K562 (cell line): ENCODE measurements around the gene SVEP1. TPM values are rescaled to one million over a fixed set of nuclear protein-coding genes. Genes with fewer than 3 reads are reported as not detected.

Experiments
- BRD9 ChIP-seq: fragments of 450-650 bp; IDR thresholded peaks from 2 replicates; pipeline ENCODE4 v1.6.1; 2018; ENCODE audit warnings: low read depth; ENCODE audit not compliant: partially characterized antibody
- LEF1 ChIP-seq: fragments of 450-650 bp; IDR thresholded peaks from 2 replicates; pipeline ENCODE4 v1.6.1; 2016; ENCODE audit warnings: mild to moderate bottlenecking
- POLR2AphosphoS5 ChIP-seq: IDR thresholded peaks from 2 replicates; pipeline ENCODE4 v1.6.1; 2011; ENCODE audit warnings: mild to moderate bottlenecking, low read depth, low read length, moderate library complexity; ENCODE audit not compliant: control insufficient read depth, insufficient read depth
- polyA plus RNA-seq, 8 experiments: library from polyadenylated mRNA; depleted of rRNA in 4 of 8; stranded (reverse) in 5 of 8; unstranded in 3 of 8; fragments of >200 nt; fragmentation: Nextera tagmentation in 2 of 8; fragmentation: Illumina TruSeq in 1 of 8; extraction: Ambion mirVana in 2 of 8; extraction: Trizol in 1 of 8; gene quantifications; 2 replicates each; pipeline versions ENCODE4 v1.2.1 to v1.2.3, GENCODE V29; 2011 to 2014; ENCODE audit warnings: inconsistent platforms in 1 of 8, missing spikeins in 1 of 8
- total RNA-seq, 7 experiments: library from RNA; depleted of rRNA in 6 of 7; stranded (reverse); fragments of >200 nt in 6 of 7; fragmentation: Illumina TruSeq in 2 of 7; extraction: Trizol in 2 of 7; gene quantifications; 2 replicates each; pipeline versions ENCODE4 v1.2.1 to v1.2.3, GENCODE V29; 2011 to 2021; ENCODE audit warnings: low replicate concordance in 1 of 7
- TF ChIP-seq, protein P1 (sequence below): fragments of 450-650 bp; IDR thresholded peaks from 2 replicates; pipeline ENCODE4 v1.6.1; 2016; ENCODE audit warnings: low read depth
- TF ChIP-seq, protein P2 (sequence below): fragments of 250-450 bp; sonication (Bioruptor Pico); IDR thresholded peaks from 2 replicates; pipeline ENCODE4 v1.8.0; 2022; ENCODE audit warnings: moderate library complexity, mild to moderate bottlenecking, inconsistent platforms

SVEP1 gene
- total and polyA plus RNA-seq, 9 of the 15 experiments (the other 6 are each of a cell fraction or from before 2014, with no cell fraction given): 0.20 to 0.84 (median 0.43) TPM

DNA sequence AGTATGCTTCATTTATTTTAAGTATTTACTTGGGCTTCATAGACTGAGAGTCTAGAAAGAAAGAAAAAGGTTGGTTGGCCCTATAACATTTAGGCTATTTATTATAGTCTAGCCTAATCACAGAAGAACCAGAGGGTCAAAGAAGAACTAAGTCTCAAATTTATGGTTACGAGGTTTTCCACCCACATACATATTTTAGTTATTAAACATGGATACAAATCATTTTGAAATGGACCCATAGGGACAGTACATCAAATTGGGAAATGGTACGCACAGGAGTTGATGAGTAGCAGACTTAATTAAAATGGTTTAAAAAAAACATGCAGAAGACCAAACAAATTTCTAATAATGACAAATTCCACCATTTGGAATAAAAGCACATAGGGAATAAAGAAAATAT lies 17.7 kb downstream of the SVEP1 start (continued):
- TF ChIP-seq, protein P1, sequence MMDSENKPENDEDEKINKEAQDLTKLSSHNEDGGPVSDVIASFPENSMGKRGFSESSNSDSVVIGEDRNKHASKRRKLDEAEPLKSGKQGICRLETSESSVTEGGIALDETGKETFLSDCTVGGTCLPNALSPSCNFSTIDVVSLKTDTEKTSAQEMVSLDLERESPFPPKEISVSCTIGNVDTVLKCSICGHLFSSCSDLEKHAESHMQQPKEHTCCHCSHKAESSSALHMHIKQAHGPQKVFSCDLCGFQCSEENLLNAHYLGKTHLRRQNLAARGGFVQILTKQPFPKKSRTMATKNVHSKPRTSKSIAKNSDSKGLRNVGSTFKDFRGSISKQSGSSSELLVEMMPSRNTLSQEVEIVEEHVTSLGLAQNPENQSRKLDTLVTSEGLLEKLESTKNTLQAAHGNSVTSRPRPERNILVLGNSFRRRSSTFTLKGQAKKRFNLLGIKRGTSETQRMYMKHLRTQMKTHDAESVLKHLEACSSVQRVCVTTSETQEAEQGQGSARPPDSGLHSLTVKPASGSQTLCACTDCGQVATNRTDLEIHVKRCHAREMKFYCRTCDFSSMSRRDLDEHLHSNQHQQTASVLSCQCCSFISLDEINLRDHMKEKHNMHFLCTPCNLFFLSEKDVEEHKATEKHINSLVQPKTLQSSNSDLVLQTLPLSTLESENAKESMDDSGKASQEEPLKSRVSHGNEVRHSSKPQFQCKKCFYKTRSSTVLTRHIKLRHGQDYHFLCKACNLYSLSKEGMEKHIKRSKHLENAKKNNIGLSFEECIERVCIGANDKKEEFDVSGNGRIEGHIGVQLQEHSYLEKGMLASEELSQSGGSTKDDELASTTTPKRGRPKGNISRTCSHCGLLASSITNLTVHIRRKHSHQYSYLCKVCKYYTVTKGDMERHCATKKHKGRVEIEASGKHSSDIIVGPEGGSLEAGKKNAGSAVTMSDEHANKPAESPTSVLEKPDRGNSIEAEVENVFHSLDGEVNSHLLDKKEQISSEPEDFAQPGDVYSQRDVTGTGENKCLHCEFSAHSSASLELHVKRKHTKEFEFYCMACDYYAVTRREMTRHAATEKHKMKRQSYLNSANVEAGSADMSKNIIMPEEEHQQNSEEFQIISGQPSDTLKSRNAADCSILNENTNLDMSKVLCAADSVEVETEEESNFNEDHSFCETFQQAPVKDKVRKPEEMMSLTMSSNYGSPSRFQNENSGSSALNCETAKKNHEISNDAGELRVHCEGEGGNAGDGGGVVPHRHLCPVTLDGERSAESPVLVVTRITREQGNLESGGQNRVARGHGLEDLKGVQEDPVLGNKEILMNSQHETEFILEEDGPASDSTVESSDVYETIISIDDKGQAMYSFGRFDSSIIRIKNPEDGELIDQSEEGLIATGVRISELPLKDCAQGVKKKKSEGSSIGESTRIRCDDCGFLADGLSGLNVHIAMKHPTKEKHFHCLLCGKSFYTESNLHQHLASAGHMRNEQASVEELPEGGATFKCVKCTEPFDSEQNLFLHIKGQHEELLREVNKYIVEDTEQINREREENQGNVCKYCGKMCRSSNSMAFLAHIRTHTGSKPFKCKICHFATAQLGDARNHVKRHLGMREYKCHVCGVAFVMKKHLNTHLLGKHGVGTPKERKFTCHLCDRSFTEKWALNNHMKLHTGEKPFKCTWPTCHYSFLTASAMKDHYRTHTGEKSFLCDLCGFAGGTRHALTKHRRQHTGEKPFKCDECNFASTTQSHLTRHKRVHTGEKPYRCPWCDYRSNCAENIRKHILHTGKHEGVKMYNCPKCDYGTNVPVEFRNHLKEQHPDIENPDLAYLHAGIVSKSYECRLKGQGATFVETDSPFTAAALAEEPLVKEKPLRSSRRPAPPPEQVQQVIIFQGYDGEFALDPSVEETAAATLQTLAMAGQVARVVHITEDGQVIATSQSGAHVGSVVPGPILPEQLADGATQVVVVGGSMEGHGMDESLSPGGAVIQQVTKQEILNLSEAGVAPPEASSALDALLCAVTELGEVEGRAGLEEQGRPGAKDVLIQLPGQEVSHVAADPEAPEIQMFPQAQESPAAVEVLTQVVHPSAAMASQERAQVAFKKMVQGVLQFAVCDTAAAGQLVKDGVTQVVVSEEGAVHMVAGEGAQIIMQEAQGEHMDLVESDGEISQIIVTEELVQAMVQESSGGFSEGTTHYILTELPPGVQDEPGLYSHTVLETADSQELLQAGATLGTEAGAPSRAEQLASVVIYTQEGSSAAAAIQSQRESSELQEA: no peak
- TF ChIP-seq POLR2AphosphoS5 (no peak), LEF1 (no peak), BRD9 (no peak)
- TF ChIP-seq, protein P2, sequence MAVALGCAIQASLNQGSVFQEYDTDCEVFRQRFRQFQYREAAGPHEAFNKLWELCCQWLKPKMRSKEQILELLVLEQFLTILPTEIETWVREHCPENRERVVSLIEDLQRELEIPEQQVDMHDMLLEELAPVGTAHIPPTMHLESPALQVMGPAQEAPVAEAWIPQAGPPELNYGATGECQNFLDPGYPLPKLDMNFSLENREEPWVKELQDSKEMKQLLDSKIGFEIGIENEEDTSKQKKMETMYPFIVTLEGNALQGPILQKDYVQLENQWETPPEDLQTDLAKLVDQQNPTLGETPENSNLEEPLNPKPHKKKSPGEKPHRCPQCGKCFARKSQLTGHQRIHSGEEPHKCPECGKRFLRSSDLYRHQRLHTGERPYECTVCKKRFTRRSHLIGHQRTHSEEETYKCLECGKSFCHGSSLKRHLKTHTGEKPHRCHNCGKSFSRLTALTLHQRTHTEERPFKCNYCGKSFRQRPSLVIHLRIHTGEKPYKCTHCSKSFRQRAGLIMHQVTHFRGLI (CRISPR knock-in tag): no peak
